NK-92 treated with Interleukin-12 subunit alpha and Interleukin-12 subunit beta, amount 100 ng/mL, for 24 hours (cell line): ENCODE measurements around the gene UMPS.
A peak's percentile ranks its signal among the peaks of the same experiment; 100 is the strongest.
"Not testable (repeated sequence)": the region's sequence is repeated elsewhere in the genome, so short reads cannot be mapped to it uniquely, and the experiment has no call there.

Experiments used
- DNase-seq: peaks from one replicate; lab custom pipeline; 2025; lab: John Stamatoyannopoulos, UW

UMPS gene

GRCh38 chr3:124780356-124780755 lies 50.1 kb downstream of the UMPS start:
- no peak for DNase-seq

GRCh38 chr3:124780761-124781475 lies 50.7 kb downstream of the UMPS start:
- DNase-seq: no peak

GRCh38 chr3:124781476-124782376 lies 51.5 kb downstream of the UMPS start:
- no peak for DNase-seq

- DNase-seq: not testable (repeated sequence)
These were observed 52.1 kb downstream of the UMPS start for GRCh38 chr3:124782377-124782712.

GRCh38 chr3:124783696-124784095 lies 53.4 kb downstream of the UMPS start:
- no peak for DNase-seq

GRCh38 chr3:124784686-124785382 lies 54.6 kb downstream of the UMPS start:
- DNase-seq: no peak

- no peak for DNase-seq
These were observed 55.7 kb downstream of the UMPS start for GRCh38 chr3:124785973-124786372.

GRCh38 chr3:124786511-124787241 lies 56.4 kb downstream of the UMPS start:
- no peak for DNase-seq

- DNase-seq: no peak
These were observed 57.4 kb downstream of the UMPS start for GRCh38 chr3:124787476-124788195.

GRCh38 chr3:124788254-124788745 lies 58.0 kb downstream of the UMPS start:
- DNase-seq: no peak

GRCh38 chr3:124789103-124789502 lies 58.9 kb downstream of the UMPS start:
- DNase-seq: not testable (repeated sequence)

- DNase-seq: no peak
These were observed 60.9 kb downstream of the UMPS start for GRCh38 chr3:124791142-124791541.

- DNase-seq: peak; percentile 58
These were observed 61.4 kb downstream of the UMPS start for GRCh38 chr3:124791639-124792151.

GRCh38 chr3:124792341-124793040 lies 62.2 kb downstream of the UMPS start:
- DNase-seq: no peak

- DNase-seq: no peak
These were observed 62.9 kb downstream of the UMPS start for GRCh38 chr3:124793054-124793739.

- no peak for DNase-seq
These were observed 66.2 kb downstream of the UMPS start for GRCh38 chr3:124796477-124796876.

GRCh38 chr3:124797426-124797945 lies 67.2 kb downstream of the UMPS start:
- no peak for DNase-seq
